HG03064 (cell line): ENCODE data around the gene PGGHG.
"Not testable (repeated sequence)": the region's sequence is repeated elsewhere in the genome, so short reads cannot be mapped to it uniquely, and the experiment has no call there.

Experiments used
- ATAC-seq: cut with Tn5 transposase; IDR thresholded peaks from one replicate; pipeline ENCODE4 v1.9.1; 2021; ENCODE audit warnings: low read depth; ENCODE audit not compliant: unreplicated experiment

Gene PGGHG

GRCh38 chr11:296171-297050, 7.5 kb downstream of the PGGHG start:
- no peak for ATAC-seq

- ATAC-seq: no peak
Measured at GRCh38 chr11:297051-297585, 8.2 kb downstream of the PGGHG start.

- no peak for ATAC-seq
Measured at GRCh38 chr11:297586-298405, 8.9 kb downstream of the PGGHG start.

- no peak for ATAC-seq
Measured at GRCh38 chr11:298406-299065, 9.6 kb downstream of the PGGHG start.

GRCh38 chr11:299081-299891, 10.4 kb downstream of the PGGHG start, which contains the start of gene IFITM5:
IFITM5 (minus strand) TSS chr11:299526; CDS start chr11:299490, 36 bp downstream.
- ATAC-seq: no peak

GRCh38 chr11:299951-300735, 11.2 kb downstream of the PGGHG start:
- ATAC-seq: no peak

GRCh38 chr11:303363-303762, 14.4 kb downstream of the PGGHG start:
- ATAC-seq: no peak

GRCh38 chr11:304061-304506, 15.2 kb downstream of the PGGHG start:
- ATAC-seq: no peak

- ATAC-seq: no peak
Measured at GRCh38 chr11:304915-305843, 16.3 kb downstream of the PGGHG start.

GRCh38 chr11:305844-306211, 16.9 kb downstream of the PGGHG start:
- ATAC-seq: no peak

- no peak for ATAC-seq
Measured at GRCh38 chr11:306645-307371, 17.9 kb downstream of the PGGHG start.

- not testable (repeated sequence) for ATAC-seq
Measured at GRCh38 chr11:307766-308708, 19.1 kb downstream of the PGGHG start, which contains the start of gene IFITM2. IFITM2 (plus strand) TSS chr11:307816; CDS start chr11:308193, 377 bp downstream.

GRCh38 chr11:308740-309665, 20.1 kb downstream of the PGGHG start:
- not testable (repeated sequence) for ATAC-seq

GRCh38 chr11:309979-310572, 21.1 kb downstream of the PGGHG start:
- not testable (repeated sequence) for ATAC-seq
